ENCODE measurements around the gene AUNIP.

DNA sequence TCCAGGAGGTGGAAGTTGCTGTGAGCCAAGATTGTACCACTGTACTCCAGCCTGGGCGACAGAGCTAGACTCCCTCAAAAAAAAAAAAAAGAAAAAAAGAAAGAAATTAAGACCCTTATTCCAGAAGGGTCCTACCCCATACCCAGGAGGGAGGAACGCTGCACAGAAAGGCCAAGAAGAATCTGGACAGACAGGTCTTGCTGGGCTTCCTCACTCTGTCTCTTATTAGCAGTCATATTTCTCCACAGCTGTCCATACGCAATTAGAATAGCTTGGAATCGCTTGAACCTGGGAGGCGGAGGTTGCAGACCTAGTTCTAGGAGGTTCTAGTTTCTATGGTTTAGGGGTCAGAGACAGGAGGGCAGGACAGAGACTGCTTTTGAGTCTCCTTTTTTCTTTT lies 19.4 kb upstream of the AUNIP start:
- TF ChIP-seq POLR2A (IDR thresholded peaks at IDR 0.05) (no peak), CTCF (IDR thresholded peaks at IDR 0.05) (no peak), POLR2AphosphoS5 (IDR thresholded peaks at IDR 0.05) (peak; percentile 18)

Measured in prostate gland (tissue), 2 donors.